ENCODE results near the gene EN2. TPM values are rescaled to one million over a fixed set of nuclear protein-coding genes. Genes with fewer than 3 reads are reported as not detected.

The EN2 gene
- total RNA-seq, 2 donors from 2014 or later = 0.45 TPM; not detected in 1

DNA sequence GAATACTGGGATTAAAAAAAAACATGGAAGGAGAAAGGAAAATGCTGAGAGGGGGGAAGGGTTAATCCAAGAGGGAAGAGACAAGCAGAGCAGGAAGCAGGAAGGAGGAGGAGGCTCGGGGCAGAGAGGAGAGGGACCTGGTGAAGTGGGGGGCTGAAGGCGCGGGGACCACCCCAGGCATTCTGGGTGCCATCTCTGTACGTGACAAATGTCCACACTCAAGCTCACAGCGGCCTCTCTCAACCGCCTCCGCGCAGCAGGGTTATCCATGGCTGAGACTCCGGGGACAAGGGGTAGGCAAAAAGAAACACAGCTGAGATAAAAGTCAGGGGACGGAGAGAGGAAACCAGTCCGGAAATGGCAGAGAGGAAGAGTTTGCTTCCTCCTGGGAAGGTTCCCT lies 33.9 kb downstream of the EN2 start:
- Histone ChIP-seq H3K36me3 (no peaks in the 10 kb centered on the region), H3K4me1 (replicated peaks) (no peaks in the 10 kb centered on the region), H3K27ac (no peak overlapping the region), H3K4me3 (no peak overlapping the region), H3K27me3 (replicated peaks; ENCODE audit: insufficient read depth) (peaks cover 9% of the 10 kb centered on the region), H3K9me3 (no peaks in the 10 kb centered on the region)
- no peak for DNase-seq (ENCODE audit: low spot score)
- intact Hi-C loops (cut with DNase I) = no loop called here
- 79% methylated on average over 11 of the region's 11 CpGs for WGBS
- TF ChIP-seq, protein P1, sequence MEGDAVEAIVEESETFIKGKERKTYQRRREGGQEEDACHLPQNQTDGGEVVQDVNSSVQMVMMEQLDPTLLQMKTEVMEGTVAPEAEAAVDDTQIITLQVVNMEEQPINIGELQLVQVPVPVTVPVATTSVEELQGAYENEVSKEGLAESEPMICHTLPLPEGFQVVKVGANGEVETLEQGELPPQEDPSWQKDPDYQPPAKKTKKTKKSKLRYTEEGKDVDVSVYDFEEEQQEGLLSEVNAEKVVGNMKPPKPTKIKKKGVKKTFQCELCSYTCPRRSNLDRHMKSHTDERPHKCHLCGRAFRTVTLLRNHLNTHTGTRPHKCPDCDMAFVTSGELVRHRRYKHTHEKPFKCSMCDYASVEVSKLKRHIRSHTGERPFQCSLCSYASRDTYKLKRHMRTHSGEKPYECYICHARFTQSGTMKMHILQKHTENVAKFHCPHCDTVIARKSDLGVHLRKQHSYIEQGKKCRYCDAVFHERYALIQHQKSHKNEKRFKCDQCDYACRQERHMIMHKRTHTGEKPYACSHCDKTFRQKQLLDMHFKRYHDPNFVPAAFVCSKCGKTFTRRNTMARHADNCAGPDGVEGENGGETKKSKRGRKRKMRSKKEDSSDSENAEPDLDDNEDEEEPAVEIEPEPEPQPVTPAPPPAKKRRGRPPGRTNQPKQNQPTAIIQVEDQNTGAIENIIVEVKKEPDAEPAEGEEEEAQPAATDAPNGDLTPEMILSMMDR (IDR thresholded peaks at IDR 0.05) = no peak
- TF ChIP-seq POLR2AphosphoS5 (IDR thresholded peaks at IDR 0.05) (no peak), POLR2A (IDR thresholded peaks at IDR 0.05) (no peak)

DNA sequence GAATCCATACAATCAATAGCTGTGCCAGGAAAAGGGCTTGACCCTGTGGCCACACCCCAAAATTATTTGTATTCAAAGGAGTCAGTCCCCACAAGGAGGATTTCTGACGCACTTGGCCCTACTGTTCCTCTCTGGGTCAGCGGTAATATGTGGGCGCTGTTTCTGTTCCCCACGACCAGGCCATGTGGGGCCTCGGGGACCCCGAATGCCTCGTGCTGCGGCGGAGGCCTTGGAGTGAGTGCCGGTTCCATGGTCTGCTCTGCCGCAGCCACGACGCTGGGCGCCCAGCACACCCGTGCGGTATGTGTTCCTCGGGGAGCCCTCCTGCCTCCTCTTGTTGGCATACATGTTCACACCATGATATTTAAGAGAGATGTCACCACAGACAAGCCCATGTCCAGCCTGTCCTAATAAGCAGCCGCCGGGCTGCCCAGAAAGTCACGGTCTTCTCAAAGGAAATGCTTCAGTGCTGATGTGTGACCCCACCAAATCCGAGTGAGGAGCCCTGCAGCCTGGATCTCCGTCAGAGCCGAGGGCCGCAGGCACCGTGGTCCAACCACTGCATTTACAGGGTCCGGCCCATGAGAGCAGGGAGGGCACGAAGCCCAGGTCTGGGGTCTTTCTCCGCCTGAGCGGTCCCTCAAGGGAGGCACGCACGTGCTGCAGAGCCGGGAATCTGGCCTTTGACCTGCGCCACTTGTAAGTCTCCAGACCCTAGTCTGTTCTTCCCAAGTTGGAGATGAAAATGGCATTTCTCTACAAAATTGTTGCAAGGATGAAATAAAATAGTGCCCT lies 36.0 kb downstream of the EN2 start:
- intact Hi-C loops (cut with DNase I) = no loop called here
- DNase-seq (ENCODE audit: low spot score) = no peak
- no peak for TF ChIP-seq POLR2A (IDR thresholded peaks at IDR 0.05)
- TF ChIP-seq, protein P1 (IDR thresholded peaks at IDR 0.05) = no peak
- no peak for TF ChIP-seq POLR2AphosphoS5 (IDR thresholded peaks at IDR 0.05)
- H3K9me3 ChIP-seq = no peaks in the 10 kb centered on the region
- H3K36me3 ChIP-seq = no peaks in the 10 kb centered on the region
- 90% methylated on average over 32 of the region's 33 CpGs for WGBS
- H3K4me3 ChIP-seq = no peak overlapping the region
- H3K4me1 ChIP-seq (replicated peaks) = no peaks in the 10 kb centered on the region
- peaks cover 2% of the 10 kb centered on the region for H3K27me3 ChIP-seq (replicated peaks; ENCODE audit: insufficient read depth)
- H3K27ac ChIP-seq = no peak overlapping the region

DNA sequence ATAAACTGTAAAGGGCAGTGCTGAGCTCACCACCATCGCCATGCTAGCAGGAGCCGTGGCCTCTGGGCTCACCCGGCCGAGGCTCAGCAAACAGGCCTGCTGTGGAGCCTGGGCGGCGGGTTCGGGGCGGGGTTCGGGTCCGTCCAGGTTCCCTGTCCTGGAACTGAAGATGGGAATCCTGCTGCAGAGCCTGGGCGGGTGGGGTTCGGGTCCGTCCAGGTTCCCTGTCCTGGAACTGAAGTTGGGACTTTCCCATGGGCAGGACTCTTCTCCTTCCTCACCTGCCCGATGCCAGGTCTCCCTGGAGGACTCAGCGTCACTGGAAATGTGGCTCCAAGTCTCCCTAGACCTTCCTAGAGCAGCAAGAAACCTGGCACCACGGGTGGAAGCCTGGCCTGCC lies 36.6 kb downstream of the EN2 start:
- H3K4me3 ChIP-seq = no peak overlapping the region
- H3K9me3 ChIP-seq = no peaks in the 10 kb centered on the region
- H3K36me3 ChIP-seq = no peaks in the 10 kb centered on the region
- 95% methylated on average over 10 of the region's 16 CpGs for WGBS
- no peak for DNase-seq (ENCODE audit: low spot score)
- TF ChIP-seq, protein P1 (IDR thresholded peaks at IDR 0.05) = no peak
- TF ChIP-seq POLR2AphosphoS5 (IDR thresholded peaks at IDR 0.05) = no peak
- TF ChIP-seq POLR2A (IDR thresholded peaks at IDR 0.05) = no peak
- H3K27me3 ChIP-seq (replicated peaks; ENCODE audit: insufficient read depth) = peaks cover 5% of the 10 kb centered on the region
- H3K4me1 ChIP-seq (replicated peaks) = no peaks in the 10 kb centered on the region
- no peak overlapping the region for H3K27ac ChIP-seq
- intact Hi-C loops (cut with DNase I) = no loop called here

DNA sequence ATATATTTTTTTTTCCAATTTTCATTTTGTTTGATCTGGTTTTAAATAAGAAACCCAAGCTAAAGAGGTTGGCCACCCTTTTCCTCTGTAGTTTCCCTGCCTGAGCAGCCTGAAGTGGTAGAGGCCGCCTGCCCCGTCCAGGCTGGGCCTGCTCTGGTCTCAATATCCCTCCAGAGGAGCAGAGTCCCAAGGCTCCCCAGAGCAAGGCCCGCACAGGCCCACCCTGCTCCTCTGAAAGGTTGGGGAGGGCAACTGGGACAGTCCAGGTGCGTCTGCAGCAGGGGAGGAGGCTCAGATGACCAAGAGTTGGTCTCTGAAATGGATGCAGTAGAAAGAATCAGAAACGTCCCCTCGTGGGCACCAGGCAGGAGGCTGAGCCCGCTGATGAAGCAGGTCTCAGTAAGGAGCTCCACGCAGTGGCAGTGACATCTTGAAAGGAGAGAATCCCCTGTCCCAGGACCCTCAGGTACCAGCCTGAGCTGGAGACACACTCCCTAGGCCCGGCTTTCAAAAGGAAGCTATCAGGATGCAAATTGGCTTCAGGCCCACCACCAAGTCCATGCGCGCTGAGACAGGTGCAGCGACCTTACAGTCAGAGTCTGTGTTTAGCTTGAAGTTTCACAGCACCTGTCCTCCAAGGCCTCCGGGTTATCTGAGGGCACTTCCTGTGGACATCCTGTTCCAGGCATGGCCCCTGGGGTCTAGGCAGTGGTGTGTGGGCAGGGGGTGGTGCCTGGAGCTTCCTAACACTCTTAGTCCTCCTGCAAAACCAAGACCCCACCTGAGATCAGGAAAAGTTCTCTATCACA lies 37.7 kb downstream of the EN2 start:
- H3K36me3 ChIP-seq = no peaks in the 10 kb centered on the region
- no peaks in the 10 kb centered on the region for H3K9me3 ChIP-seq
- intact Hi-C loops (cut with DNase I) = no loop called here
- H3K27ac ChIP-seq = no peak overlapping the region
- H3K27me3 ChIP-seq (replicated peaks; ENCODE audit: insufficient read depth) = peaks cover 5% of the 10 kb centered on the region
- DNase-seq (ENCODE audit: low spot score) = no peak
- no peak overlapping the region for H3K4me3 ChIP-seq
- WGBS = 73% methylated on average over 13 of the region's 13 CpGs
- no peaks in the 10 kb centered on the region for H3K4me1 ChIP-seq (replicated peaks)
- TF ChIP-seq, protein P1 (IDR thresholded peaks at IDR 0.05) = no peak
- TF ChIP-seq POLR2A (IDR thresholded peaks at IDR 0.05) (no peak), POLR2AphosphoS5 (IDR thresholded peaks at IDR 0.05) (no peak)

Measured in prostate gland (tissue), 2 donors.